Activated CD4-positive, CD25-positive, alpha-beta regulatory T cell treated with anti-CD3 and anti-CD28 coated beads, Interleukin-2, amount 50 U/mL, for 24 hours (primary cell): ENCODE data around the gene MFSD6L.

Source experiments
- ATAC-seq, 2 donors: fragments of 150-1000 bp; cut with Tn5 transposase; one replicate each; pipeline ENCODE4 v1.10.0; 2021; ENCODE audit warnings: mild to moderate bottlenecking in 1 of 2, moderate library complexity in 1 of 2

The MFSD6L gene

DNA sequence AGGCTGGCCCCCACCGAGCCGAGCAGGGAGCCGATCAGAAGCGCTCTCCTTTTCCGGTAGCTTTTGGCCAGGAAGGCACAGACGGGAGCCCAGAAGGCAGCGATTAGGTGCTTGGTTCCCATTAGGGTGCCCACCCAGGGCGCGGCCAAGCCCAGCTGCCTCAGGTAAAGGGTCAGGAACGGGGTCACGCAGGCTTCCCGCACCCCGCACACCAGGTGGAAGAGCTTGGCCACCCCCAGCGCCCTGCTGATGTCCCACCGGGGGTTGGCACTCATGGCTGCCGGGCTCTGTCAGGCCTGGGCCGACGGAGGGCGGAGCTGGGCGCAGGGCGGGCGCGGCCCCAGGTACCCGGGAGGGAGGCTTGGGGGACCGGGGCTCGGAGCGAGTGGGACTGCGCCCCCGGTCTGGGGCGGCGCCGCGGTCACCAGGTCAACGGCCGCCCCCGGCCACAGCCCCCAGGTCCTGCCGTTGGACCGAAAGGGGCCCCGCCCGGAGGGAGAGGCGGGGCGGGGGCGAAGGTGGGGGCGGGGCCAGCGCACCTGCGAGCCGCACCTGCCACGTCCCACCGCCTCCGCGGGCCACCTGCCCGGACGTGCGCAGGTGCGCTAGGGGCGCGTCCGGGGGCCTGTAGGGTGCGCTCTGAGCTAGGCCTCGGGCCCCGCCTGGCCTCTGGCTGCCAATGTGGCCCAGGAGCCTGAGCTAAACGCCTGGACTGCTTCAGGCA, at the start of gene MFSD6L:
TSS of gene MFSD6L (minus strand) at position 520 of the 724 bp plus-strand sequence. CDS start at position 275, 245 bp downstream.
- ATAC-seq, result no peak

- no peak for ATAC-seq
Observed at GRCh38 chr17:8847891-8848290, 48.7 kb upstream of the MFSD6L start.

- ATAC-seq, result peak in 1 of 2 donors; percentile 36
Observed at GRCh38 chr17:8846768-8847211, 47.6 kb upstream of the MFSD6L start.

GRCh38 chr17:8844229-8845218, 45.4 kb upstream of the MFSD6L start:
- no peak for ATAC-seq

DNA sequence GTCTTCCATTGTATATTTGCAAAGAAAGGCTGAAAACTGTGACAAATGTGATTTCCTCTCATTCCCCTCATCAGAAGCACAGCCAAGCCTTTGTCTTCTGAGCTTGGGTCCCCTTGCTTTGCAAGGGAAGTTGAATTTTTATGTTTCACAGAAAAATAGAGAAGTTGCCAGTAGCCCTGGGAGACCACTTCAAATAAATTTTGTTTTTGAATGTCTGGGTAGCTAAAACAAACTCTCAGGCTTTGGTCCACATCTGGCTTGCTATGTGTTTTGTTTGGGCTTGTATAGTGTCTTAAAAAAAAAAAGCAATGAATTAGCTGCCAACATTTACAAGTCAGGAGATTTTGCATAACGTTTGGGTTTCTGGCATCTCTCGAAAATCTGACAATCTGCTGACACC, 44.2 kb upstream of the MFSD6L start:
- ATAC-seq, result no peak

DNA sequence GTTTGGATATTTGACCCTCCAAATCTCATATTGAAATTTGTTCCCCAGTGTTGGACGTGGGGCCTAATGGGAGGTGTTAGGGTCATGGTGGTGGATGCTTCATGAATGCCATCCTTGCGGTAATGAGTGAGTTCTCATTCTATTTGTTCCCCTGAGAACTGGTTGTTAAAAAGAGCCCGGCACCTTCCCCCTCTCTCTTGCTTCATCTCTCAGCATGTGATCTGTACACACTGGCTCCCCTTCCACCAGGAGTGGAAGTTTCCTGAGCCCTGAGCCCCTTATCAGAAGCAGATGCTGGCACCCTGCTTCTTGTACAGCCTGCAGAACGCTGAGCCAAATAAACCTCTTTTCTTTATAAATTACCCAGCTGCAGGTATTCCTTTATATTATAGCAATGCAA, 42.7 kb upstream of the MFSD6L start:
- ATAC-seq, result no peak

DNA sequence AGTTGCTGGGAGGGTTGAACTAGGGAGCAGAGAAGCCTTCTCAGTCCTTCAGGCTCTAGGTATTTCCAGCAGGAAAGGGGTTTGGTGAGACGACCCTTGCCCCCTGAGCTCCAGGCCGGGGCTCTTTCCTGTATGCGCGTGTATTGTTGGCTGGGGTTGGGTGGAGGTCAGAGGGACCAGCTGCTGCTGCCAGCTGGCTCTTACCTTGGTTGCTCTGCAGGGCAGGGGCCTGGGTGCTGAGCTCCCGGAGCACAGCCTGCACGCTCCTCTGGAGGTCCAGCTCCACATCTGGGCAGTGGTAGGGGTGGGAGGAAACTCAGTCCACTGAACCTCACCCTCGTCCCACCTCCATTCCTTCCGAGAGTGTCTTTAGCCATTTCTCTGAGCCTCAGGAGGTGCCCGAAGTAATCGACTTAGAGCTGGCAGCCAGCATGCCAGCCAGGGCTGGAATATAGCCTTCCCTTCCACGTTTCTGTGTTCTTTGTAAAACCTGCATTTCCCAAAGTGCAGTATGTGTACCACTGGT, 40.3 kb upstream of the MFSD6L start:
- no peak for ATAC-seq

DNA sequence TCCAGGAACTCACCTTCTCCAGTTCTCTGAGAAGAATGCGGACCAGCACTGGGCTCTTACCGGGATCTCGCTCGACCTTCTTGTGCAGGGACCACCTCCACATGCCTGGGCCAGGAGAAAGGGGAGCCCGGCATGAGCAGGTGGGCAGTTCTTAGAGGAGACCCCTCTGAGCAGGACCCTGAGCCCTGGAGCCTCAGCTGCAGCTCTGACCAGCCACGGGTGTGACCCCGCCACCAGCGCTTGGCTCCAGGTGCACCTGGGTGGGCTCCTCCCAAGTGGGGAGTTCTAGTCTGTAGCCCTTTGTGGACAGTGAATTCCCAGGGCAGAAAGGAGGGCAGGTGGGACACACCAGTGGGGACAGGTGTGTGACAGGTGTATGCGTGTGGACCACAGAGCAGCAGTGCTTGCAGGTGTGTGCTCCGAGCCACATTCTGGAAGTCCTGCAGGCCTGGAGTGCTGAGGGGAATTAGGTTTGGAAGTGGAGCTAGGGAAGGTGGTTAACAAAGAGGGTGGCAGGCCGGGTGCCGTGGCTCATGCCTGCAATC, 39.5 kb upstream of the MFSD6L start:
- ATAC-seq, result no peak

DNA sequence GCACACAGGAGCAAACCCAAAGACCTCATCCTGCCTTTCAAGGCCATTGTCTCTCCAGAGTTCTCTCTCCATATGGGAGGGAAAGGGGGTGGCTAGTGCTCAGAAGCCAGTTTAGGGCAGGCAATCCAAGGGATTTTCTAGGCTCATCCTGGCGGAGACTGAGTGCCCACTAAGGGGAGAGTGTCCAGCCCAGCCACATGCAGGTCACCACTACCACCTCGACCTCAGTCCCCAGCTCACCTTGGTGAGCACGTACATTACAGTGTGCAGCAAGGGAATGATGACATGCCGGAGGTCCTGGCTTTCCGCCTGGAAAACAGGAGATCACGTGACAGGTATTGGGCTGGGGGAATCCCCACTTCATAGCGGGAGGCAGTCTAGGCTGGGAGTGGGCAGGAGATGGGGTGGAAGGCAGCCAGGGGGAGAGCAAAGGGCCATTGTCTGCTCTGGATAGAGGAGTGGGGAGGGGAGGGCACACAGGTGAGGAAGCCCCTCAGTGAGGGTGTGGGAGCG, 38.5 kb upstream of the MFSD6L start:
- ATAC-seq, result no peak

- no peak for ATAC-seq
Observed at GRCh38 chr17:8836821-8837562, 37.8 kb upstream of the MFSD6L start.

DNA sequence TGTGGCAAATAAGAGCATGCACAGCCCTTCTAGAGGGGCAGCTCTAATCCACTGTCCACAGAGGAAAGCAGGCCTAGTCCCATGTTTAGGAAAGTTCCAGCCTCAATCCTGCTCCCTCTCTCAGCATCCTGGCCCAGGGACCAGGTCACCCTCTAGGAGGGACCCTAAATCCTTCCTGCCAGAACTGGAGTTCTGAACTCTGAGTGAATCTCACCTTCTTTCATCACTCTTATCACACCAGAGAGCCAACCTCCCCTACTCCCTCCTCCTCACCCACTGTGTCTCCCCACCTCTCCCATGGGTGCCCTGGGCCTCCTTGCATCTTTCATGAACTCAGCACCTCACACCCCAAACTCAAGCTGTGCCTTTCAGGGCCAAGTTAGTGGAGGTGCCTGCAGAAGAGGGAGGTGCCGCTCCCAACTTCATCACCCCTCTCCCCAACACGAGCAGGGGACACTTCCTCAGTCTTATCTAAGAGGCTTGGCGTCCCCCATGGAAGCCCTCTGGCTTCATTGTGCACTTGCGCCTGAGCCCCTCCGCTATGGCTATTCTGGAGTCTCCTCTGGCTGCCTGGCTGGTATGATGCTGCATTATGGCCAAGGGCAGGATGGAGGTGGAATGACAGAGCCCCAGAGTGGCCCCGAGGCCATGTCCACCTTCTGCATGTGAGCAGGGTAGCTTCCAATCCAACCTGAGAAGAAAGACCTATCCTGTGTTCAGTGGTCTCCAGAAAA, 36.6 kb upstream of the MFSD6L start:
- ATAC-seq, result no peak

GRCh38 chr17:8835106-8835505, 35.9 kb upstream of the MFSD6L start:
- no peak for ATAC-seq

DNA sequence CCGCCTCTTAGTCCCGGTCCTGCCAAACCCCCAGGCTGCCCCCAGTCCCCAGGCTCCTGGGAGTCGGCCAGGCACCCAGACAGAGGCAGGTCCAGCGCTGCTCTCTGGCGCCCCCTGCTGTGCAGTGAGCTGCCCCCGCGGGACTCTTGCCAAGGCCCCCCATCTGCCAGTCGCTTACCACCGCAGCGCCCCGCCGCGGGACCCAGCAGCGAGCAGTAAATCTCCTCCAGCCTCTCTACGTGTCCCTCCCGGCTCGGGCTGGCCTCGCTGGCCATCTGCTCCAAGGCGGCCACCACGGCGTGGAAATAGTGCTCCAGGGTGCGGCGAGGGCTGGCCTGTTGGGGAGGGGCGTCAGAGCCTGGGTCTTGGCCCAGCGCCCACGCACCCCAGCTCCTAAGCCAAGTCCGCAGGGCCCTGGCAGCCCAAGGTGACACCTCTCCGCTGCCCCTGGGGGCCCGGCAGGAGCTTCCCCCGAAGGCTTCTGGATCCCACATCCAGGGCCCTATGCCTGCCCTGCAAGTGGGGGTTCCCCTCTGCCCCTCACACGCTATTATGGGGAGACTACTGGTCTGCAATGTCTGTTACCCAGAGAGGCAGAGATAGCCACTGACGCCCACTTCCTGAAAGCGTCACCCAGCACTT, 33.7 kb upstream of the MFSD6L start:
- no peak for ATAC-seq

- no peak for ATAC-seq
Observed at GRCh38 chr17:8831234-8831849, 32.2 kb upstream of the MFSD6L start.

DNA sequence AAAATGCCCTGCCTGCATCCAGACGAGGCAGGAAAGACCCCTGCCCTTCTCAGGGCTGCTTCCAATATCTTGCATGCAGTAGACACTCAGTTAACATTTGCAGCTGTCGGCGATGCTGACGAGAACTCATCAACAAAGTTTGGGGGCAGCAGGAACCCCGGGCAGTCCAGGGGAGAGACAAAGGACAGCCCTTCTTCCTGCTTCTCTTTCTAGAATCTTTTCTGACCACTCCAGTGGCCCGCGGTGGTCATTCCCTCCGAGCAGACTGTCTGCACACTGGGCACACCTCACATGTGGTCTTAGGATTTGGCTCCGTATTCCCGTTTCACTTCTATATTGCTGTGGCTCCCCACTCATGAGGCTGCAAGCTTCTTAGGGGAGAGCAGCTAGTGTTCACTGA, 31.0 kb upstream of the MFSD6L start:
- no peak for ATAC-seq

DNA sequence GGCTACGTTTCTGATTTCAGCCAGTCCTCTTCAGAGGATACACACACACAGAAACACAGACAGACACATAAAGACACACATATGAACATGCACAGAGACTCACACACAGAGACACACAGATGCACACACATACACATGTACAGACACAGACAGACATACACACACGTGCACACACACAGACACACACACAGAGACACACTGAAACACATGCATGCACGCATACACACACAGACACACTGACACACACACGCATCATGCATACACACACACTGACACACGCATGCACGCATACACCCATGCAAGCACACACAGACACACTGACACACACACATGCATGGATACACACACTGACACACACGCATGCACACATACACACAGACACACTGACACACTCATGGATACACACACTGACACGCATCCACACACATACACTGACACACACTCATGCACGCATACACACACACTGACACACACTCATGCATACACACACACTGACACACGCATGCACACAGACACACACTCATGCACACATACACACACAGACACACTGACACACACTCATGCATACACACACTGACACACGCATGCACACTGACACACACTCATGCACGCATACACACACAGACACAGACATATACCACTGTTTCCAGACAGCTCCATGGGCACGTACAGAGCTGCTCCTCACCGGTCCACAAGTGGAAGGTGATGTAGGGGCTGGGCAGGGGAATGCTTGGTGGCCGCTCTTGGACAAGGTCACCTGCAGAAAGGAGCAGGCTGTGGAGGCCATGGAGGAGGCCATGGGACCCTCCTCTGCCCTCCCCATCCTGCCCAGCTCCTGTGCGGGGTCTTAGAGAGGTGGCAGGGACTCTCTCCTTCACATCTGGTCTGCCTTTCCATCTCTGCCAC, 30.1 kb upstream of the MFSD6L start:
- no peak for ATAC-seq

GRCh38 chr17:8828517-8828875, 29.3 kb upstream of the MFSD6L start:
- ATAC-seq, result no peak

- ATAC-seq, result no peak
Observed at GRCh38 chr17:8826808-8827435, 27.8 kb upstream of the MFSD6L start.

DNA sequence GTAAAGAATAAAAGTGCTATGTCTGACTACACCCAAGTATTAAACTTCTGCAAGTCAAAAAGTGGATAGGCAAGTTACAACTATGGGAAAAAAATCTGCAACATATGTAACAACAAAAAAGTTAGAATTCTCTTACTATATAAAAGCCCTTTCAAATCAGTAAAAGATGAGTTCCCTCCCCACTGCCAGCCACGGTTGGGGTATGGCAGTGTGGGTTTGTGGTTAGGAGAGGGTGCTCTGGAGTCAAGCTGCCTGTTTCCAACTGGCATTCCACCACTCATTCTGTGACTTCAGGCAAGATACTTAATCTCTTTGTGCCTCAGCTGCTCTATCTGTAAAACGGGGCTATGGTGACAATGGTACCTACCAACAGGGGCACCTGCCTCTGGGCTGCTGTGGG, 26.6 kb upstream of the MFSD6L start:
- ATAC-seq, result no peak
